HG03280 (cell line): ENCODE measurements around the gene TPPP3.
"Not testable (repeated sequence)": the region's sequence is repeated elsewhere in the genome, so short reads cannot be mapped to it uniquely, and the experiment has no call there.

ENCODE experiments used
- ATAC-seq: cut with Tn5 transposase; IDR thresholded peaks from one replicate; pipeline ENCODE4 v1.9.1; 2021; ENCODE audit warnings: mild to moderate bottlenecking, moderate library complexity; ENCODE audit not compliant: unreplicated experiment

TPPP3 gene

GRCh38 chr16:67426950-67427349 is 33.7 kb upstream of the TPPP3 start:
- no peak for ATAC-seq

- no peak for ATAC-seq
These were observed 32.7 kb upstream of the TPPP3 start for GRCh38 chr16:67426022-67426421.

GRCh38 chr16:67425580-67425979 is 32.3 kb upstream of the TPPP3 start:
- ATAC-seq = no peak

- no peak for ATAC-seq
These were observed 31.8 kb upstream of the TPPP3 start for GRCh38 chr16:67425061-67425460.

- no peak for ATAC-seq
These were observed 30.9 kb upstream of the TPPP3 start for GRCh38 chr16:67424261-67424615.

GRCh38 chr16:67423611-67424260 is 30.4 kb upstream of the TPPP3 start:
- no peak for ATAC-seq

- no peak for ATAC-seq
These were observed 29.7 kb upstream of the TPPP3 start for GRCh38 chr16:67423015-67423414.

GRCh38 chr16:67421030-67421429 is 27.7 kb upstream of the TPPP3 start:
- no peak for ATAC-seq

GRCh38 chr16:67419931-67420330 is 26.6 kb upstream of the TPPP3 start:
- ATAC-seq = no peak

GRCh38 chr16:67419502-67419901 is 26.2 kb upstream of the TPPP3 start:
- ATAC-seq = no peak

- ATAC-seq = no peak
These were observed 24.2 kb upstream of the TPPP3 start for GRCh38 chr16:67417333-67418061.

GRCh38 chr16:67415872-67416793 is 22.8 kb upstream of the TPPP3 start, which contains the start of gene ZDHHC1:
Gene ZDHHC1, minus strand, starts transcription at chr16:67416477. Its CDS starts 8,702 bp downstream, at chr16:67407775.
- peak; percentile 64 for ATAC-seq

- not testable (repeated sequence) for ATAC-seq
These were observed 22.1 kb upstream of the TPPP3 start for GRCh38 chr16:67415421-67415820.

GRCh38 chr16:67413978-67414911 is 20.9 kb upstream of the TPPP3 start:
- ATAC-seq = no peak

GRCh38 chr16:67412294-67412693 is 19.0 kb upstream of the TPPP3 start:
- no peak for ATAC-seq

- no peak for ATAC-seq
These were observed 18.0 kb upstream of the TPPP3 start for GRCh38 chr16:67411339-67411738.

GRCh38 chr16:67409631-67410030 is 16.3 kb upstream of the TPPP3 start:
- no peak for ATAC-seq

- no peak for ATAC-seq
These were observed 14.6 kb upstream of the TPPP3 start for GRCh38 chr16:67407788-67408452.

GRCh38 chr16:67407176-67407787 is 14.0 kb upstream of the TPPP3 start:
- ATAC-seq = no peak
